H1 (cell line): ENCODE results near the gene TC2N. TPM values are rescaled to one million over a fixed set of nuclear protein-coding genes. Genes with fewer than 3 reads are reported as not detected.

Experiments
- CTCF ChIA-PET: fragments of 300-600 bp; sonication (Branson Sonifier 250); formaldehyde crosslinking; loops from one replicate; lab custom pipeline; 2021; ENCODE audit not compliant: partially characterized antibody; lab: Charles Lee
- POLR2A ChIA-PET: fragments of 300-600 bp; sonication (Branson Sonifier 250); formaldehyde crosslinking; loops from one replicate; lab custom pipeline; 2021; ENCODE audit warnings: inconsistent platforms; ENCODE audit not compliant: partially characterized antibody; lab: Charles Lee
- DNase-seq, 2 experiments: peaks; one replicate each; pipeline versions ENCODE4 v3.0.0 to v3.0.0-alpha.2; 2010 to 2022; ENCODE audit warnings: low spot score in 2 of 2, low read depth in 1 of 2, mixed read lengths in 1 of 2
- FAIRE-seq: peaks from 2 replicates; lab custom pipeline; 2011; peaks lifted over from hg19 to GRCh38; lab: Jason Lieb, UNC
- H2AFZ ChIP-seq: 2 replicates; pipeline ENCODE4 v1.8.1; 2012; ENCODE audit warnings: low read length, inconsistent platforms
- H2AK5ac ChIP-seq: 2 replicates; pipeline ENCODE4 v1.6.1; 2013; ENCODE audit warnings: low read depth, low read length
- H2BK120ac ChIP-seq: replicated peaks from 2 replicates; pipeline ENCODE3; 2013; ENCODE audit warnings: low read depth, low read length, inconsistent platforms
- H2BK12ac ChIP-seq: 2 replicates; pipeline ENCODE4 v1.6.1; 2013; ENCODE audit warnings: low read depth, low read length
- H2BK15ac ChIP-seq: 2 replicates; pipeline ENCODE4 v1.6.1; 2013; ENCODE audit warnings: low read length
- H2BK20ac ChIP-seq: 2 replicates; pipeline ENCODE4 v1.6.1; 2013; ENCODE audit warnings: low read length
- H2BK5ac ChIP-seq: 2 replicates; pipeline ENCODE4 v1.6.1; 2013; ENCODE audit warnings: low read depth, low read length
- H3K14ac ChIP-seq: 2 replicates; pipeline ENCODE4 v1.6.1; 2013; ENCODE audit warnings: inconsistent platforms; ENCODE audit not compliant: insufficient read length
- H3K18ac ChIP-seq: 2 replicates; pipeline ENCODE4 v1.6.1; 2013; ENCODE audit warnings: low read length; ENCODE audit errors: extremely low read depth
- H3K23ac ChIP-seq: 2 replicates; pipeline ENCODE4 v1.6.1; 2013; ENCODE audit warnings: inconsistent platforms; ENCODE audit not compliant: insufficient read length
- H3K23me2 ChIP-seq: 2 replicates; pipeline ENCODE4 v1.6.1; 2013; ENCODE audit warnings: low read depth, low read length
- H3K27ac ChIP-seq: 2 replicates; pipeline ENCODE4 v1.6.1; 2011; ENCODE audit warnings: low read depth, low read length, inconsistent platforms
- H3K27me3 ChIP-seq, 4 experiments: replicated peaks in 1 of 4; 1 replicate in 1 of 4; 2 replicates in 3 of 4; pipeline versions ENCODE4 v1.6.1 to v1.8.1; 2011 to 2013; ENCODE audit warnings: low read length in 3 of 4, mild to moderate bottlenecking in 3 of 4, inconsistent platforms in 2 of 4, mixed read lengths in 2 of 4, moderate library complexity in 1 of 4; ENCODE audit not compliant: control insufficient read depth in 3 of 4, insufficient read depth in 3 of 4; ENCODE audit errors: extremely low read depth in 1 of 4
- H3K36me3 ChIP-seq, 4 experiments: 2 replicates each; pipeline versions ENCODE4 v1.6.1 to v1.8.1; 2011 to 2013; ENCODE audit warnings: mild to moderate bottlenecking in 4 of 4, low read length in 3 of 4, moderate library complexity in 2 of 4, control low read depth in 1 of 4, inconsistent platforms in 1 of 4; ENCODE audit not compliant: insufficient read depth in 4 of 4, control insufficient read depth in 2 of 4
- H3K4ac ChIP-seq: replicated peaks from 2 replicates; pipeline ENCODE3; 2013; ENCODE audit warnings: low read length, low read depth, mixed read lengths, inconsistent platforms; ENCODE audit not compliant: insufficient read length
- H3K4me1 ChIP-seq, 4 experiments: replicated peaks in 1 of 4; 1 replicate in 1 of 4; 2 replicates in 3 of 4; pipeline versions ENCODE4 v1.6.1 to v1.8.1; 2011 to 2013; ENCODE audit warnings: low read length in 3 of 4, inconsistent platforms in 2 of 4, mixed read lengths in 1 of 4; ENCODE audit not compliant: insufficient read depth in 4 of 4, control insufficient read depth in 3 of 4
- H3K4me2 ChIP-seq, 2 experiments: 2 replicates each; pipeline versions ENCODE4 v1.6.1 to v1.8.1; 2011 to 2013; ENCODE audit warnings: low read depth in 2 of 2, low read length in 2 of 2, control low read depth in 1 of 2, inconsistent platforms in 1 of 2, mild to moderate bottlenecking in 1 of 2; ENCODE audit not compliant: insufficient read depth in 1 of 2
- H3K4me3 ChIP-seq, 4 experiments: fragments of 200-600, 300-600 bp in 1 of 4; sonication (generic), shearing (Covaris generic), sonication (Bioruptor Twin) in 1 of 4; 2 replicates each; pipeline versions ENCODE4 v1.5.1 to v1.8.1; 2011 to 2016; ENCODE audit warnings: low read length in 4 of 4, low read depth in 3 of 4, control low read depth in 2 of 4, inconsistent platforms in 2 of 4, mild to moderate bottlenecking in 2 of 4, mixed read lengths in 1 of 4, moderate library complexity in 1 of 4; ENCODE audit not compliant: insufficient read depth in 2 of 4; ENCODE audit errors: extremely low read depth in 1 of 4
- H3K56ac ChIP-seq: replicated peaks from 2 replicates; pipeline ENCODE3; 2013; ENCODE audit warnings: low read depth, mild to moderate bottlenecking, mixed read lengths, low read length, inconsistent platforms; ENCODE audit not compliant: insufficient read length
- H3K79me1 ChIP-seq: 2 replicates; pipeline ENCODE4 v1.6.1; 2013; ENCODE audit warnings: low read depth, low read length, control low read depth
- H3K79me2 ChIP-seq, 2 experiments: 2 replicates each; pipeline versions ENCODE4 v1.6.1 to v1.8.1; 2012 to 2013; ENCODE audit warnings: low read length in 2 of 2, mild to moderate bottlenecking in 2 of 2, inconsistent platforms in 1 of 2; ENCODE audit not compliant: insufficient read depth in 2 of 2, control insufficient read depth in 1 of 2
- H3K9ac ChIP-seq, 4 experiments: replicated peaks in 1 of 4; 1 replicate in 1 of 4; 2 replicates in 3 of 4; pipeline versions ENCODE4 v1.6.1 to v1.8.1; 2011 to 2013; ENCODE audit warnings: low read depth in 3 of 4, low read length in 3 of 4, control low read depth in 2 of 4, mild to moderate bottlenecking in 2 of 4, moderate library complexity in 2 of 4, inconsistent platforms in 1 of 4; ENCODE audit errors: extremely low read depth in 1 of 4
- H3K9me3 ChIP-seq, 2 experiments: 2 replicates each; pipeline versions ENCODE4 v1.6.1 to v1.8.1; 2012 to 2013; ENCODE audit warnings: mild to moderate bottlenecking in 2 of 2, moderate library complexity in 2 of 2, control low read depth in 1 of 2, inconsistent platforms in 1 of 2, low read depth in 1 of 2, low read length in 1 of 2, mixed read lengths in 1 of 2; ENCODE audit not compliant: insufficient read depth in 2 of 2
- H4K20me1 ChIP-seq, 2 experiments: replicated peaks in 1 of 2; 2 replicates each; pipeline versions ENCODE3 to v1.8.1; 2011 to 2013; ENCODE audit warnings: inconsistent platforms in 2 of 2, low read length in 2 of 2, mild to moderate bottlenecking in 1 of 2; ENCODE audit not compliant: insufficient read depth in 2 of 2, control insufficient read depth in 1 of 2
- H4K5ac ChIP-seq: 2 replicates; pipeline ENCODE4 v1.6.1; 2013; ENCODE audit warnings: low read length, low read depth, mixed read lengths, inconsistent platforms; ENCODE audit not compliant: insufficient read length
- H4K8ac ChIP-seq: 2 replicates; pipeline ENCODE4 v1.8.0; 2013; ENCODE audit warnings: mild to moderate bottlenecking, moderate library complexity, low read length, inconsistent platforms; ENCODE audit not compliant: insufficient read depth; ENCODE audit errors: extremely low read depth
- H4K91ac ChIP-seq: replicated peaks from 2 replicates; pipeline ENCODE3; 2013; ENCODE audit warnings: low read length, mixed read lengths, inconsistent platforms; ENCODE audit not compliant: insufficient read length
- ASH2L ChIP-seq: fragments of 200-600, 300-600 bp; sonication (generic); IDR thresholded peaks from one replicate; pipeline ENCODE4 v1.7.1; 2017; ENCODE audit warnings: low read length
- SIN3A ChIP-seq, 2 experiments: IDR thresholded peaks in 1 of 2; conservative IDR thresholded peaks in 1 of 2; 2 replicates each; pipeline ENCODE4 v1.6.1; 2011 to 2012; ENCODE audit warnings: low read length in 2 of 2, improper control_type of control experiment in 1 of 2, low read depth in 1 of 2, mild to moderate bottlenecking in 1 of 2
- WGBS, 2 experiments: shearing (Covaris generic) in 1 of 2; methylation state at CpG; one replicate each; pipeline versions ENCODE4 v1.1.6 to v1.1.7; 2013 to 2015; ENCODE audit warnings: low lambda C conversion rate in 2 of 2, mixed read lengths in 2 of 2, inconsistent platforms in 1 of 2, low coverage in 1 of 2, missing lambda C conversion rate in 1 of 2; ENCODE audit not compliant: insufficient replicate concordance in 2 of 2, insufficient coverage in 1 of 2, insufficient read length in 1 of 2; ENCODE audit errors: extremely low coverage in 1 of 2, missing lambda C conversion rate in 1 of 2; 5-methylcytosine and 5-hydroxymethylcytosine counted together
- polyA plus RNA-seq, 7 experiments: library from polyadenylated mRNA; depleted of rRNA in 3 of 7; stranded (reverse) in 5 of 7; unstranded in 2 of 7; fragments of >200 nt in 5 of 7; fragments of 200-250 nt in 2 of 7; gene quantifications; 1 replicate in 5 of 7; 2 replicates in 1 of 7; 4 replicates in 1 of 7; pipeline versions ENCODE4 v1.2.1 to v1.2.3, GENCODE V29; 2011 to 2013; ENCODE audit warnings: missing spikeins in 2 of 7, mixed read lengths in 2 of 7
- total RNA-seq: library from RNA; stranded (reverse); fragmentation: NEBNext Ultra II Directional; extraction: Animal tissue kit (Norgen Biotek cat#: 25700); gene quantifications from 2 replicates; pipeline ENCODE4 v1.2.1, GENCODE V29; 2021

Gene TC2N
- total and polyA plus RNA-seq, 2 of the 8 experiments (the other 6 are each of a cell fraction or from before 2014, with no cell fraction given): 9.7 to 36.2 TPM

GRCh38 chr14:91829511-91829910 is 37.8 kb downstream of the TC2N start:
- Histone ChIP-seq H4K91ac (no peak overlapping the region), H2BK15ac (no peak overlapping the region), H3K4me3 (no peak overlapping the region), H3K14ac (no peak overlapping the region), H4K5ac (no peak overlapping the region), H3K27me3 (no peaks in the 10 kb centered on the region), H3K4me2 (no peak overlapping the region), H3K27ac (no peak overlapping the region), H3K79me1 (no peaks in the 10 kb centered on the region), H3K56ac (no peak overlapping the region), H3K18ac (no peak overlapping the region), H4K8ac (no peak overlapping the region), H4K20me1 (no peaks in the 10 kb centered on the region), H3K23ac (no peak overlapping the region), H3K9me3 (peaks cover 5% of the 10 kb centered on the region in 2 experiments; a peak in 2 of 4 replicates), H2BK20ac (no peak overlapping the region), H3K23me2 (no peaks in the 10 kb centered on the region), H2BK12ac (no peak overlapping the region), H3K4me1 (peaks cover 0 to 4% (median 3%) of the 10 kb centered on the region in 4 experiments; a peak in 2 of 7 replicates), H3K4ac (no peak overlapping the region), H3K9ac (no peak overlapping the region), H3K79me2 (peaks cover 0 to 76% of the 10 kb centered on the region in 2 experiments; a peak in 2 of 4 replicates), H2BK5ac (no peak overlapping the region), H3K36me3 (no peaks in the 10 kb centered on the region), H2AFZ (no peak overlapping the region), H2BK120ac (no peak overlapping the region), H2AK5ac (no peak overlapping the region)
- ChIA-PET CTCF (interaction anchor here (1.2 kb wide), 1 partner anchor 82 kb away, joined by 5 read pairs; no protein-coding TSS in a partner anchor), POLR2A (interaction anchor here (0.9 kb wide), 1 partner anchor 10 kb away, joined by 3 read pairs; no protein-coding TSS in a partner anchor)
- WGBS, 2 experiments: 77% methylated on average over 2 of the region's 2 CpGs; no CpG with 5 or more reads in 1 of the 2 experiments
- FAIRE-seq (no peak), DNase-seq (no peak)
- TF ChIP-seq SIN3A (conservative IDR thresholded peaks at IDR 0.05 in 1 of 2, IDR thresholded peaks at IDR 0.05 in 1 of 2; ENCODE audit: low read depth in 1 of 2, low read length in 2 of 2) (no peak), ASH2L (no peak)
